ENCODE data around the gene GNB5.

GNB5 gene

DNA sequence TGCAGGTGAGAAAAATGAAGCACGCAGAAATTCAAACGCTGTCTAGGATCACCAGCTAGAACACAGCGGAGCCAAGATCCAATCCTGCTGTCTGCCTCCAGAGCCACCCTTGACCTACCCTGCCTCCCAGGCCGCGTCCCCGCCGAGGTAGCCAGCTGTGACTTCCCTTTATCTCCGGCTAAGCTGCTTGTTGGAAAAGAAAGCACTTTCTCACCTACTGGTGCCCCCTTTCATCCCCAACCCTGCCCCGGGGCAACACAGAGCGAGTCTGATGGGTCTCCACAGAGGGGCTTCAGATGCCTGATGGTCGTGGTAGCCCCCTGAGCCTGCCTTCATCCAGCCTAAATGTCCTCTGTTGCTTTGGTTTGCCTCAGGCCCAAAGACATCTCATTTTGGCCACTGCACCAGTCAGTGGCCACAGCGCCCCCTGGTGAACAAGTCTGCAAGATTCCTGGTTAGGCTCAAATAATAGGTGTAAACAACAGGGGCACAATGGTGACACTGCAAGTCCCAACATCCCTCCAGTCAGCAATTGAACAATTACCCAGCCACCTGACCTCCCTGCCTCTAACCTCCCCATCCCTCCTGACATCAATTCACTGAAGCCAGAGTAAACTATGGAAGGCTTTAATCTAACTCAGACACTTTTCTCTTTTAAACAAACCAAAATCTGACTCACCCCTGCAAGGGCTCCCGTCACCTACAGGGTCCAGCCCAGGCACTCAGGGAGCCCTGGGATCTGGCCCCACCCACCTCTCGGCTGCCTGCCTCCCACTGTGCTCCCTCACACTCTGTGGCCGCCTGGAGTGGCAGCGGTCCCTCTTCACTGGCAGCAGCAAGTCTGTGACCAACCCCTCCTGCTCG lies 51.4 kb downstream of the GNB5 start:
- DNase-seq: no peak

GRCh38 chr15:52137432-52138357 lies 53.5 kb downstream of the GNB5 start:
- DNase-seq: no peak

DNA sequence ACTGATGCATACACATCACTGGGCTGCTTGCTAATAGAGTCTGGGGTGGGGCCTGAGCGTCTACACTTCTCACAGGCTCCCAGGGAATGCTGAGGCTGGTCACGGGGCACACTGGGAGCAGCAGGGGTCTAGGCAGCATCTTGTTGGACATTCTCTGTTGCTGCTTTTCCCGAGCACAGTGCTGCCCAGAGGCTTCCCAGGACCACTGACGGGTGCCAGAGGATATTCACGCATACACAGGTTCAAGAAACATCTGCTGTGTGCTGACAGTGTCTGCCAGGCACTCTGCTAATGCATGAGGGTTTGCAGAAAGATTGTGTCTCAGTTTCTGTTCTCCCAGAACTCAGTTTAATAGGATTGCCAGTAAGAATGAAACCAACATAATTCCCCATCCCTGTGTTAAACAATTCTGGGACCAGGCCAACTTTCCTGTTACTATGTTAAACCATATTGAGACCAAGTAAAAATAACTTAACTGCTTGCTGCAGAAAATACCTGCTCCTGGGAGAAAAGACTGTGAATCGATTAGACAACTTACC lies 54.7 kb downstream of the GNB5 start:
- DNase-seq: no peak

- DNase-seq: no peak
Measured at GRCh38 chr15:52134502-52135144, 56.6 kb downstream of the GNB5 start.

- DNase-seq: no peak
Measured at GRCh38 chr15:52133510-52134220, 57.5 kb downstream of the GNB5 start.

DNA sequence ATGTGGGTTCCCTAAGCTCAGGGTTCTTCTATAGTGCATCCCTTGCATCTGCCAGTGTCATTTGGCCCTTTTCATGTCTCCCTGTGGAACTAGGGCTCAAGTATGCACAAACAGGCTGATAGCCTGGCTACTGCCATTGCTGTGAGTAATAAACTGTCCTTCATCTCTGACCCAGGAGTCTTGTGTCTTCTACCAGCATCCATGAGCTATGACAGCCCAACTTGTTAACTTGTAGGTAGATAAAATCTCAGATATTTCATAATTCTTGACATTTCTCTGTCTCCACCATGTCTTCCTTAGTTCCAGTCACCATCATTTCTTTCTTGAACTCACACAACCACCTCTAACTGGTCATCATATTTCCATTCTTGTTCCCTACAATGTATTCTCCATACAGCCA lies 59.1 kb downstream of the GNB5 start:
- no peak for DNase-seq

- no peak for DNase-seq
Measured at GRCh38 chr15:52128568-52128967, 62.6 kb downstream of the GNB5 start.

GRCh38 chr15:52124270-52124880 lies 66.8 kb downstream of the GNB5 start:
- DNase-seq: no peak

DNA sequence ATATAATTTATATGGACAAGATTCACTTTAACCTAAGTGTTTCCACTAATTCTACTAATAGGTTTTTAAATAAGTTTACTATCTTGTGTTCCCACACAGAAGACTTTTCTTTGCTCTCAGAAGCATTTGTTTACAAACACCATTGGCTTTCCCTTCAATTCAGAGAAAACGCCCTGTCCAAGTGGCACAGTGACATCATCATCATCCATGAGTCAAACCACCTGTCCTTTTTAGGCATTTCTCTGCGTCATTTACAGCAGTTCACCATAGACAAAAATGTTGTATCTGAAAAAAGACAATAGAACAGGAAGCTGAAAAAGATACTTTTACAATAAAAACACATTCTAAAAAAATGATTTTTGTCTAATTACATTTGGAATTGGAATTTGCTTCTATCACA lies 69.3 kb downstream of the GNB5 start:
- DNase-seq: no peak

DNA sequence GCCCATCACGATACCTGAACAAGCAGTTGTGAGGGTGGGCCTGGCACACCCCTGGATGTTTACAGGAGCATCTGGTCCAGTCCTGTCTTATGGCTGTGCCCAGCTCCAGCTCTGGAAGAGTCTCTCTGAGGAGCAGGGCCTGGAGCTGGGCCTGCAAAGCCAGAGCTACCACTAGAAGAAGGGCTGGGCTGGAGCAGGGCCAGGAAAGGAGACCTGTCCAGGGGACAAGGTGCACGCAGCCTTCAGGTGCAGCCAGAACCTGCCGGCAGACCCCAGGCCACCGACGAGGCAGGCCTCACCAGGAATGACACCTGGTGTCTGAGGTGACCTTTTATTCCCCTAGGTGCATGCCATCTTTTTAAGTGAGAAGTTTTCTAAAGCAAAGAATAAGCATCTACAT lies 70.2 kb downstream of the GNB5 start:
- DNase-seq: no peak

DNA sequence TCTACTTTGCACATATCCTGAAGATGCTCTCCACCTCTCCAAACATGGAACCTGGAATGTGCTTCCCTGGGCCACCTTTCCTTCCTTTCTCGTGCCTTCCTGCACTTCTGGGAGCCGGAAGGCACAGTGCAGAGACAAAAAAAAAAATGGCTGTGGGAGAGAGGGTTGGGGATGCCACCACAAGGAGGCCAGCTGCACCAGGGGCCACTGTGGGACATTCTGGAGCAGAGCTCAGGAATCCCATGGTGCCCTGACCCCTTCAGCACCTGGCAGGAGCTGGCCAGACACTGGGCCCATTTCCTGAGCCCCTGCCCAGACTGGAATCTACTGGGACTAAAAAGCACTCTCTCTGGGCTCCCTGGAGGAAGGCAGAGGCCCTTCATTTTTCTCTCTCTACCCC lies 70.7 kb downstream of the GNB5 start:
- DNase-seq: no peak

DNA sequence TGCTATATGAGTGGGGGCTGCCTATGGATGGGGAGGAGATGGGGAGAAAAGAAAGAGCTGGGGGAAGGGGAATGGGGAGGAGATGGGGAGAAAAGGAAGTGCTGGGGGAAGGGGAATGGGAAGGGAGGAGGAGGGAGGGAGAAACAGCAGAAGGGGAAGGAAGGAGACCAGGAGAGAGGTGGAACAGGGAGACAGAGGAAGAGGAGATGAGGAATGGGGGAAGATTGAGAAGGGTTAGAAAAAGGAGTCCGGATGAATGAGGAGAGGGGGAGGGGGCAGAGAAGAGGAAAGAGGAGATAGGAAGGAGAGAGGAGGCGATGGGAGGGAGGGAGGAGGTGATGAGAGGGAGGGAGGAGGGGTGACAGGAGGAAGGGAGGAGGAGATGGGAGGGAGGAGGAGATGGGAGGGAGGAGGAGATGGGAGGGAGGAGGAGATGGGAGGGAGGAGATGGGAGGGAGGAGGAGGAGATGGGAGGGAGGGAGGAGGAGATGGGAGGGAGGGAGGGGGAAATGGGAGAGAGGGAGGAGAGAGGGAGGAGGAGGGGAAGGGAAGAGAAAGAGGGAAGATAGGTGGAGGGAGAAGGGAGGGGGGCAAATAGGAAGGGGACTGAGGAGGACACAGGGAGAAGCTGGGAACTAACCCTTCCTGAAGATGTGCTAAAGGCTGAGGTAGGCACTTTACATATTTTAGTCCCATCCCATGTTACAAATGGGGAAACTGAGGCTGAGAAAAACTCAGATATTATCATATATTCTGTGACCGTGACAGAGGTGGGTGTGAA lies 72.0 kb downstream of the GNB5 start:
- DNase-seq: no peak

DNA sequence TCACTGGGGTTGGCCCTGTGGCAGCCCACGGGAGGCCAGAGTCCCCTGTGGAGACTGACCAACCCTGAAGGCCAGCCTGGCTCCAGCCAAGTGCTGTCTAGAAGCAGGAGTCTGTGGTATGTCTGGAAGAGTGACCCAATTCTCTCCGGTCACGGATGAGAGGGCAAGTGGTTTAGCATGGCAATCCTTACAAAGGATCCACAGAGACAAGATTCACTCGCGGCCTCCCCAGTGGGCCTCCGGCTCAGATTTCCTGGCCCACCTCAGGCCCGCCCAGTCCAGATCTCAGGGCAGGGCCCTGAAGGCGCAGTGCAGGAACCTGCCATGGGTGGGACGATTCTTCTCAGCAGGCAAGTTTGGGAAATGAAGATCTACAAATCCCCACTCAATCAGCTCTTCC lies 73.6 kb downstream of the GNB5 start:
- no peak for DNase-seq

- no peak for DNase-seq
Measured at GRCh38 chr15:52115598-52116427, 75.4 kb downstream of the GNB5 start.

DNA sequence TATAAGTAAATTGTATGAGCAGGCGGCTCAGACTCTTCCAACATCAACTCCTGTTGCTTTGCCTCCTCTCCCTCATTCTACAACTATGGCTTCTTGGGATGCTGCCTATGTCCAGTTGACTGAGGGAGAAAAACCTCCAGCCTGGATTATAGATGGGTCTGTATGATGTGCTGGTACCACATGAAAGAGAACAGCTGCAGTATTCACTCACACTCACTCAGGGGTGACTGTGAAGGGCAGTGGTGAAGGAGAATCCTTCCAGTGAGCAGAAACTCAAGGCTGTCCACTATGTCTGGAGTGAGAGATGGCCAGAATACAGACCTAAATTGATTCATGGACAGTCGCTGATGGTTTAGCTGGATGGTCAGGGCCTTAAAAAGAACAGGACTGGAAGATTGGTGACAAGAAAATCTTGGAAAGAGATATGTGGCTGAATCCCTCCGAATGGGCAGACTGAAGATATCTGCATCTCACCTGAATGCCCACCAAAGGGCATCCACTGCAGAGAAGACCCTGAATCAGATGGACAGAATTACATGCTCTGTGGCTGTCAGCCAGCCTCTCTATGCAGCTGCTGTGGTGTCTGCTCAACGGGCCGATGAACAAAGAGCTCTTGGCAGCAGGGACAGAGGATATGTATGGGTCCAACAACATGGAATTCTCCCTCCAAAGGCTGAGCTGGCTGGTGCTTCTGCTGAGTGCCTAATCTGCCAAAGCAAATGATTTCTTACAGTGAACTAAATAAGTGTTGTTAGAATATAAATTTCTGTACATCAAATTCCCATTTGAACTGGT lies 76.7 kb downstream of the GNB5 start:
- no peak for DNase-seq

- DNase-seq: no peak
Measured at GRCh38 chr15:52113708-52114107, 77.5 kb downstream of the GNB5 start.

DNA sequence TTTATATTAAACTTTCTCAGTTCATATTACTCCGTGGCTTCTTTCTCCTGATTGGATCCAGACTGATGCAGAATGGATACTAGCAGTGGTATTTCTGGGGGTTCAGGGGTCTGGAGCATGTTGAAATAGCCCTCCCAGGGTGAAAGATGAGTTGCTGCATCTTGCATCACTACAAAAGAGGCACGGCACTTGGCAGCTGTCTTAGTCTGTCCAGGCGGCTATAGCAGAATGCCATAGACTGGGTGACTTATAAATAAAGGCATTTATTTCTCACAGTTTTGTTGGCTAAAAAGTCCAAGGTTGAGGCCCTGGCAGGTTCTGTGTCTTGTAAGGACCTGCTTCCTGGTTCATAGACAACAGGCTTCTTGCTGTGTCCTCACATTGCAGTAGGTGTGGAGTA lies 78.0 kb downstream of the GNB5 start:
- DNase-seq: no peak

DNA sequence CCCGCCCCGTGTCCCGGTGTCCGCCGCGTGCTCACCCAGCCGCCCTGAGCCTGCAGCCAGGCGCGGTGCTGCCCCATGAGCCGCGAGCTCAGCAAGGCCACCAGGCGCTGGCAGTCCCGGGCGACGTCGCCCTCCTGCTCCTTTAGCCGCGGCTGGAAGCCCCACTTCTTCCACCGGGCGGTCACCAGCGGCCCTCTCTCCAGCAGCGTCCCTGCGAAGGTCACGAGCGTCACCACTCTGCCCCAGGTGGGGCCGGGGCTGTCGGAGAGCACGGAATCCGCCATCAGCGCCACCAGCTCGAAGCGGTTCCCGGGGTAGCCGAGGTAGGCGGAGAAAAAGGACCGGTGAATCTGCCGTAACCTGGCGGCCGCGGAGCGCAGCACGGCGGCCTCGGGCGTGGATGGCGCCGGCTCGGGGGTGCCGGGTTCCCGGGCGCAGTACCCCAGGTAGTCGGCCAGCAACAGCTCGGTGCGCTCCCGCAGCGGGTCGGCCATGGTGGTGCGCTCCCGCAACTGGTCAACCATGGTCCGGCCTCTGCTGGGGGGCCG lies 78.9 kb downstream of the GNB5 start:
- DNase-seq: no peak

All from NCI-H524 treated with DMSO at 0.1 percent for 48 hours (cell line).